ENCODE results near the gene BHLHE40.
"Not testable (repeated sequence)": the region's sequence is repeated elsewhere in the genome, so short reads cannot be mapped to it uniquely, and the experiment has no call there.

The BHLHE40 gene

GRCh38 chr3:4963669-4964570, 15.3 kb upstream of the BHLHE40 start:
- TF ChIP-seq ZFP3 (CRISPR knock-in tag; IDR thresholded peaks at IDR 0.05) (no peak), TOX (CRISPR knock-in tag; IDR thresholded peaks at IDR 0.05; ENCODE audit: borderline replicate concordance) (no peak)
- no peak for ATAC-seq

GRCh38 chr3:4966006-4966405, 13.2 kb upstream of the BHLHE40 start:
- ATAC-seq = not testable (repeated sequence)

GRCh38 chr3:4967683-4968082, 11.6 kb upstream of the BHLHE40 start:
- ATAC-seq = not testable (repeated sequence)

GRCh38 chr3:4971437-4971836, 7.8 kb upstream of the BHLHE40 start:
- ATAC-seq = not testable (repeated sequence)

GRCh38 chr3:4971838-4972237, 7.4 kb upstream of the BHLHE40 start:
- no peak for TF ChIP-seq RARB (CRISPR knock-in tag; IDR thresholded peaks at IDR 0.05)

GRCh38 chr3:4972652-4973643, 6.3 kb upstream of the BHLHE40 start:
- ATAC-seq = no peak
- no peak for TF ChIP-seq PATZ1 (CRISPR knock-in tag; IDR thresholded peaks at IDR 0.05; ENCODE audit: borderline replicate concordance)
- no peak for TF ChIP-seq ARNTL (CRISPR knock-in tag; IDR thresholded peaks at IDR 0.05; ENCODE audit: borderline replicate concordance, low read depth)
- no peak for TF ChIP-seq CREB5 (CRISPR knock-in tag; IDR thresholded peaks at IDR 0.05; ENCODE audit: low read depth)
- no peak for TF ChIP-seq OSR1 (CRISPR knock-in tag; IDR thresholded peaks at IDR 0.05)
- TF ChIP-seq CSRNP3 (CRISPR knock-in tag; IDR thresholded peaks at IDR 0.05) = no peak
- TF ChIP-seq ZNF8 (CRISPR knock-in tag; IDR thresholded peaks at IDR 0.05) = no peak
- TF ChIP-seq TOX (CRISPR knock-in tag; IDR thresholded peaks at IDR 0.05; ENCODE audit: borderline replicate concordance) = no peak
- TF ChIP-seq ZNF565 (CRISPR knock-in tag; conservative IDR thresholded peaks at IDR 0.05; ENCODE audit: low read depth) = no peak
- TF ChIP-seq PPARA (CRISPR knock-in tag; IDR thresholded peaks at IDR 0.05; ENCODE audit: borderline replicate concordance) = no peak
- TF ChIP-seq BACH2 (CRISPR knock-in tag; IDR thresholded peaks at IDR 0.05; ENCODE audit: borderline replicate concordance) = no peak
- TF ChIP-seq ISL1 (CRISPR knock-in tag; IDR thresholded peaks at IDR 0.05) = no peak
- no peak for TF ChIP-seq ZC3H10 (CRISPR knock-in tag; IDR thresholded peaks at IDR 0.05)
- TF ChIP-seq ZNF70 (CRISPR knock-in tag; IDR thresholded peaks at IDR 0.05) = no peak

More at GRCh38 chr3:4971838-4972237, 7.4 kb upstream of the BHLHE40 start:
- ATAC-seq = no peak

GRCh38 chr3:4974154-4974553, 5.1 kb upstream of the BHLHE40 start:
- no peak for TF ChIP-seq GLIS3 (CRISPR knock-in tag; IDR thresholded peaks at IDR 0.05)
- TF ChIP-seq CSDC2 (CRISPR knock-in tag; IDR thresholded peaks at IDR 0.05) = no peak
- TF ChIP-seq CSRNP3 (CRISPR knock-in tag; IDR thresholded peaks at IDR 0.05) = no peak
- no peak for TF ChIP-seq TOX (CRISPR knock-in tag; IDR thresholded peaks at IDR 0.05; ENCODE audit: borderline replicate concordance)
- TF ChIP-seq BACH2 (CRISPR knock-in tag; IDR thresholded peaks at IDR 0.05; ENCODE audit: borderline replicate concordance) = no peak
- no peak for TF ChIP-seq PATZ1 (CRISPR knock-in tag; IDR thresholded peaks at IDR 0.05; ENCODE audit: borderline replicate concordance)
- TF ChIP-seq ZC3H10 (CRISPR knock-in tag; IDR thresholded peaks at IDR 0.05) = no peak
- TF ChIP-seq SNAI2 (CRISPR knock-in tag; IDR thresholded peaks at IDR 0.05) = no peak
- TF ChIP-seq ZFP3 (CRISPR knock-in tag; IDR thresholded peaks at IDR 0.05) = no peak
- TF ChIP-seq ZNF565 (CRISPR knock-in tag; conservative IDR thresholded peaks at IDR 0.05; ENCODE audit: low read depth) = no peak
- no peak for TF ChIP-seq ISL1 (CRISPR knock-in tag; IDR thresholded peaks at IDR 0.05)

More at GRCh38 chr3:4974154-4974553, 5.1 kb upstream of the BHLHE40 start:
- ATAC-seq = no peak
